IMR-90 (cell line): Measurements from ENCODE around the gene TMEM97. TPM values are rescaled to one million over a fixed set of nuclear protein-coding genes. Genes with fewer than 3 reads are reported as not detected.

Source experiments
- ATAC-seq: fragments of 200-7000 bp; cut with Tn5 transposase; 2 replicates; pipeline ENCODE4 v1.9.1; 2020; ENCODE audit warnings: low read depth, mild to moderate bottlenecking, moderate library complexity
- BruUV-seq: library from RNA; stranded (reverse); fragments of 400-500 nt; replicated peaks from 2 replicates; lab custom pipeline; 2021; lab: Mats Ljungman, UMichigan
- CTCF ChIA-PET: fragments of 300-600 bp; formaldehyde crosslinking; extraction: SDS; loops from one replicate; lab custom pipeline; 2021; ENCODE audit warnings: antibody characterized with exemption; lab: Yijun Ruan, JAX
- POLR2A ChIA-PET: fragments of 300-600 bp; sonication (Branson Sonifier 250); formaldehyde crosslinking; loops from one replicate; lab custom pipeline; 2022; ENCODE audit warnings: antibody characterized with exemption; ENCODE audit not compliant: unreplicated experiment; lab: Charles Lee
- DNase-seq: peaks from one replicate; pipeline ENCODE4 v3.0.0; 2013
- H2AFZ ChIP-seq: replicated peaks from 2 replicates; pipeline ENCODE3; 2013; ENCODE audit warnings: low read length, mild to moderate bottlenecking; ENCODE audit not compliant: poor library complexity
- H2AK5ac ChIP-seq: 2 replicates; pipeline ENCODE4 v1.6.1; 2013; ENCODE audit warnings: low read depth, low read length, inconsistent platforms
- H2AK9ac ChIP-seq: replicated peaks from 2 replicates; pipeline ENCODE3; 2013; ENCODE audit warnings: mild to moderate bottlenecking, low read depth, low read length, moderate library complexity; ENCODE audit not compliant: poor library complexity
- H2BK120ac ChIP-seq: 2 replicates; pipeline ENCODE4 v1.6.1; 2013; ENCODE audit warnings: low read depth, low read length, inconsistent platforms
- H2BK15ac ChIP-seq: 3 replicates; pipeline ENCODE4 v1.6.1; 2013; ENCODE audit warnings: low read depth, low read length, inconsistent platforms
- H2BK20ac ChIP-seq: 2 replicates; pipeline ENCODE4 v1.6.1; 2013; ENCODE audit warnings: low read depth, mild to moderate bottlenecking, inconsistent platforms, low read length, moderate library complexity
- H2BK5ac ChIP-seq: 2 replicates; pipeline ENCODE4 v1.6.1; 2013; ENCODE audit warnings: mild to moderate bottlenecking, low read depth, low read length, inconsistent platforms; ENCODE audit not compliant: poor library complexity, severe bottlenecking
- H3K14ac ChIP-seq: replicated peaks from 2 replicates; pipeline ENCODE4 v1.6.1; 2013; ENCODE audit warnings: low read depth, low read length, inconsistent platforms
- H3K18ac ChIP-seq: 2 replicates; pipeline ENCODE4 v1.6.1; 2013; ENCODE audit warnings: low read depth, low read length, control low read depth
- H3K23ac ChIP-seq: 2 replicates; pipeline ENCODE4 v1.6.1; 2013; ENCODE audit warnings: low read depth, low read length, inconsistent platforms
- H3K27ac ChIP-seq: 2 replicates; pipeline ENCODE4 v1.5.1; 2013; ENCODE audit warnings: mild to moderate bottlenecking, control low read depth, low read length; ENCODE audit not compliant: insufficient read depth
- H3K27me3 ChIP-seq: 2 replicates; pipeline ENCODE4 v1.6.1; 2013; ENCODE audit warnings: low read length; ENCODE audit not compliant: control insufficient read depth, insufficient read depth
- H3K36me3 ChIP-seq: 2 replicates; pipeline ENCODE4 v1.6.1; 2013; ENCODE audit warnings: low read length, mixed read lengths; ENCODE audit not compliant: control insufficient read depth, insufficient read depth
- H3K4ac ChIP-seq: 2 replicates; pipeline ENCODE4 v1.6.1; 2013; ENCODE audit warnings: low read depth, low read length, inconsistent platforms
- H3K4me1 ChIP-seq: 2 replicates; pipeline ENCODE4 v1.6.1; 2013; ENCODE audit warnings: low read length, mixed read lengths; ENCODE audit not compliant: control insufficient read depth, insufficient read depth
- H3K4me2 ChIP-seq: 2 replicates; pipeline ENCODE4 v1.6.1; 2013; ENCODE audit warnings: low read depth, mild to moderate bottlenecking, control low read depth, low read length, moderate library complexity
- H3K4me3 ChIP-seq: 2 replicates; pipeline ENCODE4 v1.5.1; 2013; ENCODE audit warnings: low read depth, mild to moderate bottlenecking, control low read depth, low read length, moderate library complexity; ENCODE audit not compliant: insufficient read depth
- H3K56ac ChIP-seq: 2 replicates; pipeline ENCODE4 v1.6.1; 2013; ENCODE audit warnings: low read length, inconsistent platforms; ENCODE audit not compliant: insufficient read depth; ENCODE audit errors: extremely low read depth
- H3K79me1 ChIP-seq, 2 experiments: 2 replicates each; pipeline ENCODE4 v1.6.1; 2013; ENCODE audit warnings: low read length in 2 of 2, inconsistent platforms in 1 of 2, low read depth in 1 of 2
- H3K9ac ChIP-seq: 2 replicates; pipeline ENCODE4 v1.6.1; 2013; ENCODE audit warnings: low read depth, low read length, control low read depth
- H3K9me1 ChIP-seq: 2 replicates; pipeline ENCODE4 v1.6.1; 2013; ENCODE audit warnings: low read length, inconsistent platforms; ENCODE audit not compliant: insufficient read depth
- H3K9me3 ChIP-seq: 2 replicates; pipeline ENCODE4 v1.6.1; 2013; ENCODE audit warnings: low read length; ENCODE audit not compliant: control insufficient read depth, insufficient read depth
- H4K20me1 ChIP-seq: 2 replicates; pipeline ENCODE4 v1.6.1; 2013; ENCODE audit warnings: low read length, inconsistent platforms; ENCODE audit not compliant: insufficient read depth
- H4K5ac ChIP-seq: 2 replicates; pipeline ENCODE4 v1.6.1; 2013; ENCODE audit warnings: mild to moderate bottlenecking, low read depth, low read length, control low read depth
- H4K8ac ChIP-seq, 2 experiments: 2 replicates each; pipeline ENCODE4 v1.6.1; 2013; ENCODE audit warnings: low read depth in 2 of 2, low read length in 2 of 2, control low read depth in 1 of 2, inconsistent platforms in 1 of 2
- H4K91ac ChIP-seq: 2 replicates; pipeline ENCODE4 v1.6.1; 2013; ENCODE audit warnings: low read depth, low read length, inconsistent platforms; ENCODE audit not compliant: insufficient read depth
- CTCF ChIP-seq: conservative IDR thresholded peaks from 2 replicates; pipeline ENCODE4 v1.5.1; 2012; ENCODE audit warnings: mild to moderate bottlenecking, low read depth, low read length, improper control_type of control experiment
- FOS ChIP-seq: fragments of 150-350 bp; IDR thresholded peaks from 2 replicates; pipeline ENCODE4 v1.6.1; 2016; ENCODE audit warnings: low read depth, low read length
- MAFK ChIP-seq: IDR thresholded peaks from 2 replicates; pipeline ENCODE4 v1.6.1; 2012; ENCODE audit warnings: low read depth, low read length, improper control_type of control experiment
- RAD21 ChIP-seq: IDR thresholded peaks from 2 replicates; pipeline ENCODE4 v1.6.1; 2012; ENCODE audit warnings: low read length, improper control_type of control experiment
- RCOR1 ChIP-seq: IDR thresholded peaks from 2 replicates; pipeline ENCODE4 v1.6.1; 2012; ENCODE audit warnings: mild to moderate bottlenecking, low read length, improper control_type of control experiment; ENCODE audit not compliant: insufficient replicate concordance
- SMC3 ChIP-seq: fragments of 150-350 bp; IDR thresholded peaks from 2 replicates; pipeline ENCODE4 v1.6.1; 2016; ENCODE audit warnings: low read depth, mild to moderate bottlenecking, antibody characterized with exemption, low read length, moderate library complexity
- USF2 ChIP-seq: fragments of 150-350 bp; IDR thresholded peaks from 2 replicates; pipeline ENCODE4 v1.6.1; 2017; ENCODE audit warnings: mild to moderate bottlenecking, antibody characterized with exemption, low read length, low read depth
- WGBS, 2 experiments: methylation state at CpG; one replicate each; pipeline versions ENCODE4 v1.1.5 to v1.1.7; 2013; ENCODE audit warnings: missing lambda C conversion rate in 2 of 2; ENCODE audit not compliant: insufficient read length in 1 of 2; ENCODE audit errors: extremely low coverage in 2 of 2; 5-methylcytosine and 5-hydroxymethylcytosine counted together
- dilution Hi-C: fragments of 300-500 bp; cut with HindIII; formaldehyde crosslinking; loops from one replicate; pipeline ENCODE4 v1.14.3; 2018; ENCODE audit warnings: low sequenced_read_pairs; ENCODE audit not compliant: unreplicated experiment
- in situ Hi-C: fragments of 300-500 bp; cut with MboI; formaldehyde crosslinking; loops from 3 replicates; pipeline ENCODE4 v1.14.3; 2019; ENCODE audit warnings: low sequenced_read_pairs, inconsistent platforms, mixed read lengths
- intact Hi-C: fragments of 100-400 bp; cut with micrococcal nuclease; formaldehyde crosslinking; loops from 2 replicates; pipeline ENCODE4 v1.10.0; 2022
- polyA plus RNA-seq, 3 experiments: library from polyadenylated mRNA; depleted of rRNA; stranded (reverse); fragments of >200 nt; gene quantifications; 2 replicates each; pipeline ENCODE4 v1.2.3, GENCODE V29; 2012; ENCODE audit warnings: low replicate concordance in 1 of 3
- total RNA-seq: library from RNA; depleted of rRNA; stranded (reverse); fragments of >200 nt; gene quantifications from 2 replicates; pipeline ENCODE4 v1.2.3, GENCODE V29; 2012

TMEM97 gene
- total and polyA plus RNA-seq, 2 of the 4 experiments (the other 2 are of a cell fraction): 12.3 to 21.3 TPM

GRCh38 chr17:28363776-28364650 lies 45.0 kb downstream of the TMEM97 start:
- no peak overlapping the region for H2AK5ac ChIP-seq
- H2BK120ac ChIP-seq: no peak overlapping the region
- dilution Hi-C loops: no loop called here
- H3K4me1 ChIP-seq: no peaks in the 10 kb centered on the region
- H3K9me3 ChIP-seq: no peaks in the 10 kb centered on the region
- H4K5ac ChIP-seq: no peak overlapping the region
- H3K14ac ChIP-seq: no peak overlapping the region
- ATAC-seq (no peak), DNase-seq (no peak)
- no peak overlapping the region for H3K4ac ChIP-seq
- H4K91ac ChIP-seq: no peak overlapping the region
- no peak overlapping the region for H3K4me3 ChIP-seq
- 83% methylated on average over 1 of the region's 8 CpGs; no CpG with 5 or more reads in 1 of the 2 experiments for WGBS, 2 experiments
- POLR2A ChIA-PET: no interaction called here
- peaks cover 26% of the 10 kb centered on the region for H3K36me3 ChIP-seq
- H3K27ac ChIP-seq: no peak overlapping the region
- no peak overlapping the region for H3K56ac ChIP-seq
- no peak overlapping the region for H3K4me2 ChIP-seq
- no peak overlapping the region for H2BK15ac ChIP-seq
- H4K20me1 ChIP-seq: no peaks in the 10 kb centered on the region; the same call in 1 of the 2 replicates
- no peak overlapping the region for H2BK20ac ChIP-seq
- no peak overlapping the region for H3K18ac ChIP-seq
- in situ Hi-C loops: no loop called here
- H3K27me3 ChIP-seq: no peaks in the 10 kb centered on the region
- CTCF ChIA-PET: no interaction called here
- H3K9me1 ChIP-seq: no peaks in the 10 kb centered on the region; the same call in 1 of the 2 replicates
- BruUV-seq: no TSS peak
- H3K79me1 ChIP-seq: peaks cover 0 to 3% of the 10 kb centered on the region in 2 experiments; a peak in 3 of 4 replicates
- intact Hi-C loops: no loop called here
- H2AK9ac ChIP-seq: no peak overlapping the region
- no peak for TF ChIP-seq FOS
- TF ChIP-seq SMC3: no peak
- TF ChIP-seq RCOR1: no peak
- no peak for TF ChIP-seq RAD21
- TF ChIP-seq USF2: no peak
- TF ChIP-seq MAFK: no peak
- no peak for TF ChIP-seq CTCF
- H3K23ac ChIP-seq: no peak overlapping the region
- no peak overlapping the region for H3K9ac ChIP-seq
- H2BK5ac ChIP-seq: no peak overlapping the region
- H4K8ac ChIP-seq: no peak overlapping the region
- no peak overlapping the region for H2AFZ ChIP-seq
